ENCODE results near the gene MS4A6A. TPM values are rescaled to one million over a fixed set of nuclear protein-coding genes. Genes with fewer than 3 reads are reported as not detected.

The MS4A6A gene
- total and polyA plus RNA-seq, 8 donors, result 19.8 to 143 (median 27.2) TPM

DNA sequence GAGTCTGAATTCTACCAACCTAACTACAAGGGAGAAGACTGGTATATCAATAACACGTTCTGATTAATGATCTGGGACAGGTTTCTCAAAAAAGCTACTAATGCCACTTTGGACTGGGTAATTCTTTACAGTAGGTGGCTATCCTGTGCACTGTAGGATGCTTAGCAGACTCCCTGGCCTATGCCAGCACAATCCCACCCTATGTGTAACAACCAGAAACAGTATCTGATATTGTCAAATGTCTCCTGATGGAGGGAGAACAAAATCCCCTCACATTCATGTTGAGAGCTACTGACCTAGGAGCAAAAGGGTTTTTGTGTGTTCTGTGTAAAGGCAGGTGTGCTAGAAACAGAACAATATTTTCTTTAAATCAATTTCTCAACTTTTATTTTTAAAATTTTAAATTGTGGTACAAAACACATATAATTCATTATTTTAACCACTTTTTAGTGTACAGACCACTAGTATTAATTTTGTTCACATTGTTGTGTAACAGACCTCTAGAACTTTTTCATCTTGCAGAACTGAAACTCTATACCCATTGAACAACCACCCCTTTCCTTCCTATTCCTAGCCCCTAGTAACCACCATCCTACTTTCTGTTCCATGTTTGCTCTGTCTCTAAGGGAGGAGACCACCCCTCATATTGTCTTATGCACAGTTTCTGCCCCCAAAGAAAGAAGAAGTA, 2.1 kb upstream of the MS4A6A start:
- Histone ChIP-seq H3K27ac (peak overlapping the region in 1 of 2 donors; percentile 90), H3K27me3 (no peaks in the 10 kb centered on the region), H3K4me1 (peaks cover 0 to 27% of the 10 kb centered on the region in 2 donors), H3K36me3 (no peaks in the 10 kb centered on the region), H3K4me3 (no peak overlapping the region), H3K9me3 (no peaks in the 10 kb centered on the region)
- DNase-seq (no peak), ATAC-seq (peak; percentile 47)
- intact Hi-C loops (cut with DNase I), result no loop called here
- no peak for TF ChIP-seq CTCF (IDR thresholded peaks at IDR 0.05)

GRCh38 chr11:60183591-60184205, 815 bp upstream of the MS4A6A start:
- H3K27me3 ChIP-seq, result no peaks in the 10 kb centered on the region
- peak overlapping the region; percentile 64 to 90 for H3K27ac ChIP-seq
- H3K36me3 ChIP-seq, result peaks cover 0 to 4% of the 10 kb centered on the region in 2 donors
- H3K4me3 ChIP-seq, result no peak overlapping the region
- ATAC-seq (peak; percentile 53), DNase-seq (peak in 1 of 4 donors; percentile 54)
- H3K4me1 ChIP-seq, result peaks cover 0 to 31% of the 10 kb centered on the region in 2 donors
- no peak for TF ChIP-seq CTCF (IDR thresholded peaks at IDR 0.05)
- no peaks in the 10 kb centered on the region for H3K9me3 ChIP-seq
- intact Hi-C loops (cut with DNase I), result no loop called here

- no peak for DNase-seq
- no peaks in the 10 kb centered on the region for H3K9me3 ChIP-seq
- H3K4me3 ChIP-seq, result no peak overlapping the region
- intact Hi-C loops (cut with DNase I), result no loop called here
- H3K36me3 ChIP-seq, result peaks cover 0 to 43% of the 10 kb centered on the region in 2 donors
- H3K27me3 ChIP-seq, result no peaks in the 10 kb centered on the region
- no peak for ATAC-seq
- no peak overlapping the region for H3K27ac ChIP-seq
- H3K4me1 ChIP-seq, result peaks cover 0 to 10% of the 10 kb centered on the region in 2 donors
- TF ChIP-seq CTCF (IDR thresholded peaks at IDR 0.05), result no peak
Measured at GRCh38 chr11:60175860-60176275, 7.0 kb downstream of the MS4A6A start.

DNA sequence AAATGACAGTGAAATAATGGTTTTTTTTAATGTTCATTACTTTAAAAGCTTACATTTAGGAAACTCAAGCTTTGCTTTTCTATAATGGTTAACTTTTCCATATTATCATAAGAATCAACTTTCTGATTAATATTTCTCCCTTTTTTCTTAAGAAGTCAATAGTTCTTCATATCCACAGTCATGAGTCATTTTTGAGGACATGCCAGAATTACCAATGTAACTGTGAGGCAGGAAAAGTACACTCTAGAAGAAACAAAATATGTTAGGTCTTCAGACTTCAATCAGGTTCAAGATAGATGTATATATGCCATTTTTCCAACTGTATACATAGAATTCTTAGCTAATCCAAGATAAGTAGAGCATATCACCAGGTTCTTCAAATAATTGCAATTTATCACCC, 10.9 kb downstream of the MS4A6A start:
- H3K27ac ChIP-seq, result no peak overlapping the region
- no peak overlapping the region for H3K4me3 ChIP-seq
- H3K4me1 ChIP-seq, result peaks cover 0 to 8% of the 10 kb centered on the region in 2 donors
- intact Hi-C loops (cut with DNase I), result no loop called here
- no peaks in the 10 kb centered on the region for H3K27me3 ChIP-seq
- H3K36me3 ChIP-seq, result peaks cover 0 to 25% of the 10 kb centered on the region in 2 donors
- no peak for TF ChIP-seq CTCF (IDR thresholded peaks at IDR 0.05)
- no peak for DNase-seq
- no peak for ATAC-seq
- no peaks in the 10 kb centered on the region for H3K9me3 ChIP-seq

DNA sequence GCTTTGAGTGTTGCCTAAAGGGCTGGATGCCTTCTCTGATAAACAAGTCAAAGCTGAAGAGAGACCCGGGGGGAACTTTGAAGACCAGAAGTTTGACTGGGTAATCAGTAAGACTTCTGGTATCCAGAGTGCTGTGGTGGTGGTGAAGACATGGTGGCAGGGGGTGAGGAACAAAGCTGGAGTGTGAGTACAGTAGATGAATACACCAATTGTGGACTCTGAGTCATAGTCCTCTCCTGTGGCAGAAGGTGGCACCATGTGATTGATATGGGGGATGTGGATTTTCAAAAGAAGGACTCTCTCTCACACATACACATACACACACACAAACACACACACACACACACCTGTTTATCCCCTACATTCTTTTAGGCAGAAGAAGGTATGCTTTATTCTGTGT, 12.3 kb downstream of the MS4A6A start:
- Histone ChIP-seq H3K27me3 (no peaks in the 10 kb centered on the region), H3K4me3 (no peak overlapping the region), H3K4me1 (peaks cover 0 to 8% of the 10 kb centered on the region in 2 donors), H3K36me3 (peaks cover 0 to 22% of the 10 kb centered on the region in 2 donors), H3K9me3 (no peaks in the 10 kb centered on the region), H3K27ac (no peak overlapping the region)
- ATAC-seq (no peak), DNase-seq (no peak)
- no peak for TF ChIP-seq CTCF (IDR thresholded peaks at IDR 0.05)
- intact Hi-C loops (cut with DNase I), result no loop called here
